NCI-H1105 (cell line): ENCODE measurements around the gene KIFAP3.
"Not testable (repeated sequence)": the region's sequence is repeated elsewhere in the genome, so short reads cannot be mapped to it uniquely, and the experiment has no call there.

Experiments
- DNase-seq: peaks from one replicate; lab custom pipeline; 2025; lab: John Stamatoyannopoulos, UW

KIFAP3 gene

DNA sequence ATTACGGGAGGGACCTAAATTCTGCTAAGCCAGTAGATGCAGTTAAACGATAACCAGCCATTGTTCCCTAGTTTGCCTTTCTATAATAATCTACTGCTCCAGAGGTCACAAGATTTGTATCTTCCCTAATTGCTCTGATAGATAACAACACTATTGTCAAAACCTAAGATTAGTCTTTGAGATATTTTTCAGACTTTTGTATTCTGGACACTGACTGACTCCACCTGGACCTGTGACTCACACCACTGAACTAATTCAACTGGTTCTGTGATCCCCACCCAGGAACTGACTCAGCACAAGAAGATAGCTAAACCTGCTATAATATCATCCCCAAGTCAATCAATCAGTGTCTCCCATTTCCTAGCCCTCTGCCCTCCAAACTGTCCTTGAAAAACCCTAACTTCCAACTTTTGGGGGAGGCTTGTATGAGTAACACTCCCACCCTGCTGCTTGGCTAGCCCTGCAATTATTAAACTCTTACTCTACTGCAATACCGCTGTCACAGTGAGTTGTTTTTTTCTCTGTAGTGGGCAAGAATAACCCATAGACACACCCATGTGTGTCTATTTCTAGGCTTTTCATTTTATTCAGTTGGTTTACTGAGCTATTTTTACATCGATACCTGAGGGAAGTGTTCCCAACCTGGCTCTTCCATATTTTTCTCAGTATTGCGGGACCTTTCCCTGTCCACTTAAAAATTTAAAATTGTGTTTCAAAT lies 11.2 kb downstream of the KIFAP3 start:
- no peak for DNase-seq

DNA sequence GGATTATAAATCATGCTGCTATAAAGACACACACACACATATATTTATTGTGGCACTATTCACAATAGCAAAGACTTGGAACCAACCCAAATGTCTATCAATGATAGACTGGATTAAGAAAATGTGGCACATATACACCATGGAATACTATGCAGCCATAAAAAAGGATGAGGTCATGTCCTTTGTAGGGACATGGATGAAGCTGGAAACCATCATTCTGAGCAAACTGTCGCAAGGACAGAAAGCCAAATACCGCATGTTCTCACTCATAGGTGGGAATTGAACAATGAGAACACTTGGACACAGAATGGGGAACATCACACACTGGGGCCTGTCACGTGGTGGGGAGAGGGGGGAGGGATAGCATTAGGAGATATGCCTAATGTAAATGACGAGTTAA lies 12.8 kb downstream of the KIFAP3 start:
- not testable (repeated sequence) for DNase-seq

DNA sequence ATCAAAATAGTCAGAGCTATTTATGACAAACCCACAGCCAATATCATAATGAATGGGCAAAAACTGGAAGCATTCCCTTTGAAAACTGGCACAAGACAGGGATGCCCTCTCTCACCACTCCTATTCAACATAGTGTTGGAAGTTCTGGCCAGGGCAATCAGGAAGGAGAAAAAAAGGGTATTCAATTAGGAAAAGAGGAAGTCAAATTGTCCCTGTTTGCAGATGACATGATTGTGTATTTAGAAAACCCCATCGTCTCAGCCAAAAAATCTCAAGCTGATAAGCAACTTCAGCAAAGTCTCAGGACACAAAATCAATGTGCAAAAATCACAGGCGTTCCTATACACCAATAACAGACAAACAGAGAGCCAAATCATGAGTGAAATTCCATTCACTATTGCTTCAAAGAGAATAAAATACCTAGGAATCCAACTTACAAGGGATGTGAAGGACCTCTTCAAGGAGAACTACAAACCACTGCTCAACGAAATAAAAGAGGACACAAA lies 14.4 kb downstream of the KIFAP3 start:
- not testable (repeated sequence) for DNase-seq

DNA sequence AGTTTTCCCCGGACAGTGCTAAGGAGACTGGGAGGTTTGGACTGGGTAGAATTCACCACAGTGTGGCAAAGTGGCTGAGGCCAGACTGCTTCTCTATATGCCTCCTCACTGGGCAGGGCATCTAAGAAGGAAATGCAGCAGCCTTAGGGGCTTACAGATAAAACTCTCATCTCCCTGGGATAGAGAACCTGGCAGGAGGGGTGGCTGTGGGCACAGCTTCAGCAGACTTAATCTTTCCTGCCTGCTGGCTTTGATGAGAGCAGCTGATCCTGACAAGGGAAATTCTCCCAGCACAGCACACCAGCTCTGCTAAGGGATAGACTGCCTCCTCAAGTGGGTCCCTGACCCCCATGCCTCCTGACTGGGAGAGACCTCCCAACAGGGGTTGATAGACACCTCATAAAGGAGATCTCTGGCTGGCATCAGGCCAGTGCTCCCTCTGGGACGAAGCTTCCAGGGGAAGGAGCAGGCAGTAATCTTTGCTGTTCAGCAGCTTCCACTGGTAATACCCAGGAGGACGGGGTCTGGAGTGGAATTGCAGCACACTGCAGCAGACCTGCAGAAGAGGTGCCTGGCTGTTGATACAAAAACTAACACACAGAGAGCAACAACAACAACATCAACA lies 25.2 kb downstream of the KIFAP3 start:
- no peak for DNase-seq

DNA sequence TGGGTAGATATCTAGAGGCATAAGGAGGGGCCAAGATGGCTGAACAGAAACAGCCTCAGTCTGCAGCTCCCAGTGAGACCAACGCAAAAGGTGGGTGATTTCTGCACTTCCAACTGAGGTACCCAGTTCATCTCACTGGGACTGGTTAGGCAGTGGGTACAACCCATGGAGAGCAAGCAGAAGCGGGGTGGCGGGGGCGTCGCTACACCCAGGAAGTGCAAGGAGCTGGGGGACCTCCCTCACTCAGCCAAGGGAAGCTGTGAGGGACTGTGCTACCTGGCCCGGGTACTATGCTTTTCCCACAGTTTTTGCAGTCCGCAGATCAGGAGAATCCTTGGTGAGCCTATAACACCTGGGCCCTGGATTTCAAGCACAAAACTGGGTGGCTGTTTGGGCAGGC lies 26.0 kb downstream of the KIFAP3 start:
- no peak for DNase-seq

DNA sequence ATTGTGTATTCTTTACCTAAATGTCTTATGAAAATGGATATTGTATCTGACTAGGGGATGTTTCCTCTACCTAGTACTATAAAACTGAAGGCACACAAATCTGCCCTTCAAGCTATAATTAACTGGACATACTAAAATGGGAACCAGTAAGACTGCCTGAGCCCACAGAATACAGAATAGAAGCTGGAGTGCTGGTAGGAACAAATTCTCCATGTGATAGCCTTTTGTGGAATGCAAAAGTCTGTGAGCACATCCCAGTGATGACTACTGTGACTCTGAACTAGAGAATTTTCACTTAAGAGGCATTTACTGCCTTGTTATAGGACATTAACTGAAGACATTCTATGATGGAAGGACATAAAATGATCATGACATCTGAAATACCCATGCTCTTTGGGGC lies 30.3 kb downstream of the KIFAP3 start:
- no peak for DNase-seq

DNA sequence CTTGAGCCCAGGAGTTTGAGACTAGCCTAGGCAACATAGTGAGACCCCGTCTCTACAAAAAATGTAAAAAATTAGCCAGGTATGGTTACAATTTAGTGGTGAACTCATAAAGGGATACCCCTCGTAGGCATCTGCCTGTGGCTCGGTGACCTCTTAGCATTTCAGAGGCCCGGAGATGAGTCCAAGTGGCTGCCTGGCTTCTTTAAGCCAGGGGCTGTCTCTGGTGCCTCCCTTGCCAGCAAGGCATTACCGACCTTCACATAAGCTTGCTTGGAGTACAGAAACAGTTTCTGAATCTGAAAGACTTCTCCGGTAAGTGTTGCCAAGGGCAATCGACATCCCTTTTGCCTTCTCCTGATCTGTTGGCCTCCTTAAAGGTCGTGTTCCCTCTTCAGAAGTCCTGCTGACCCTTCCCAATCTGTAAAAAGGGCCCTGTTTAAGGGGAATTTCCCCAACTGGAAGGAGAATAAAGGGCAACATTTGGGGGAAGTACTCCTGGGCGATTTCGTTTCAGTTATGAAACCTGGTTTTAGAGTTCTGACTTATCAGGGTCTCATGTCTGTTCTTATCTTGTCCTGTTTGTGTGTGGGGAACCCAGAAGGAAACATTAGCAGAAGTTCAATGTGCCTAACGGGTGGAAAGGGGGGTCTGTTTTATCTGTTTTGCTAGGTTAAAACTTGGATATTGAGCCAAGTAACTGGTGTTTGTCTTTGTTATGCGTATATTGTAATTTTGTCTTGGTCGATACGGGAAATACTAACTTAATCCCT lies 32.9 kb downstream of the KIFAP3 start:
- DNase-seq = no peak

DNA sequence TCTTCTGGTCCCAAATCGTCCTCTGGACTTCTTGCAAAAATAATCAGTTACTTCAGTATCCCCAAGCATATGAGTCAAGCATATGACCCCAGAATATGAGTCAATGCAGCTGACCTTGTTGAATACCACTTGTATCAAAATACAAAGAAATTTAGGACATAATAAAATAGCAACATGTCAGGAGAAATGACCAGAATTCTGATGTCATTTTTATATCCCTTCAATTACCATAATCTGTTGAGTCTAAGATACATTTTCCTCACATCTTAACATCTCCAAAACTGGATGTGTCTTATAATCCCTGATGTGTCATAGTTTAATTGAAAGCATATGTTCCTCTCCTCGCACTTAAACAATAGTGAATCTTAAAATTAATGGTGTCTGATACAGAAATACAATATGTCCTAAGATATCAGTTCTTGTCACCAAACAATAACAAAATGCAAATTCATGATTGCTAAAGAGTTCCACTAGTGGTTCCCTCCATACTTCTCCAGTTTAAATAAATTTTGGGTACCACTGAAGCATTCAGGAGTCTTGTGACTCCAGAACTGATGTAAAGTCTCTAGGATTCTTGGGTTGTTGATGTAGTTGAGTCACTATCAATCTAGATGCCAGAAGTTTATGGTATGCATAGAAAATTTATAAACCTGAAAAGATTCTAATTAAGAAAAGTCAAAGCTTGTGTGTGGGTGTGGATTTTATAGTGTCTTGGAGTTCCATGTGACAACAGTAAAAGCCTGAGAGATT lies 41.8 kb downstream of the KIFAP3 start:
- no peak for DNase-seq

DNA sequence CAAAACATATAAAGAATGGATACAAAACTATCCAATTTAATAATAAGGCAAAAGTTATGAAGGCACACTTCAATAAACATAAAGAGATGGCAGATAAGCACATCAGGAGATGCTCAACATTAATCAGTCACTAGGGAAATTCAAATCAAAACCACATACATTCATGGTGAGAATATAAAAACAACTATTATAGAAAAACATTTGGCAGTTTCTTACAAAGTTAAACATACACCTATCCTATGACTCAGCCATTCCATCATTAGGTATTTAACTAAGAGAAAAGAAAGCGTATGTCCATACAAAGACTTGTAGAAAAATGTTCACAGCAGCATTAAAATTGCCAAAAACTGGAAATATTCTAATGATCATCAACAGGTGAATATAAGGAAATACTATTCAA lies 44.3 kb downstream of the KIFAP3 start:
- no peak for DNase-seq

DNA sequence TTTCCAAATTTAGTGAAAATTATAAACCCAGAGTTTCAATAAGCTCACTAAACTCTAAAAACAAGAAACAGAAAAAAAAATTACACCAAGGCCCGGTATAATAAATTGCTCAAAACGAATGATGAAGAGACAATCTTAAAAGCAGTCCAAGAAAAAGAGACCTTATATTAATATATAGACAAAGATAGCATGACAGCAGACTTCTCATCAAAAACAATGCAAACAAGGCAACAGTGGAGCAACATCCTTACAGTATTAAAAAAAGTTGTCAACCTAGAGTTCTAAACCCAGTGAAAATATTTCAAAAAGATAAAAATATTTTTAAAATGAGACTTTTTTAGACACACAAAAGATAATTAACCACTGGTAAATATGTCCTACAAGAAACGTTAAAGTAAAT lies 46.7 kb downstream of the KIFAP3 start:
- no peak for DNase-seq

DNA sequence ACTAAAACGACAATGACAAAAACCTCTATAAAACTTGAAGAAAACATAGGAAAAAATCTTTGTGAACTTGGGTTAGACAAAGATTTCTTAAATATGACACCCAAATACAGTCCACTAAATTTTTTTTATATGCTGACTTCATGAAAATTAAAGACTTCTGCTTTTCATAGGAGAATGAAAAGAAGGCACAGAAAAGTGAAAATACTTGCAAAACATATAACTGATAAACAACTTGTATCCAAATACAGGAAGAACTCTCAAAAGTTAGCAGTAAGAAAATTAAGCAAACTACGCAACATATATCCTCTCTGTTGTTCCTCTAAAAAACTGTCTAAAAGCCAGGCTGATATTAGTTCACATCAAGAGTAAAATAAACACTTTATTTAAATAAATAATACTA lies 53.6 kb downstream of the KIFAP3 start:
- DNase-seq = no peak

DNA sequence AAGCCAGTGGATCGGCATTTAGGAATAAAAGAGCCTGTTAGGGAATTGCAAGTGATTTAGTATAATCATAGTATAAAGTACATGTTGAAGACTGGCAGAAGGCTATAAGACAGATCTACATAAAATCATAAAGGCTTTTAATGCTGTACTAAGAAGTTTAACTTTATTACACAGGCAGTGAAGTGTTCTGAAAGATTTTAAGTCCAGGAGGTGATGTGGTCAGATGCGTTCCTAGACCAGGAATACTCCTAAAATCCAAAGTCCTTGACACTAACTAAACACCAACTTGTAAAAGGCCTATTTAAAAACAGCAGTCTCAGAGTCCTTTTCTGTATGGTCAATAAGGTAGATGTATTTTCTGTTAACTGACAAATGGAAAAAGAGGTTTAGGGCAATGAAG lies 57.0 kb downstream of the KIFAP3 start:
- DNase-seq = no peak

DNA sequence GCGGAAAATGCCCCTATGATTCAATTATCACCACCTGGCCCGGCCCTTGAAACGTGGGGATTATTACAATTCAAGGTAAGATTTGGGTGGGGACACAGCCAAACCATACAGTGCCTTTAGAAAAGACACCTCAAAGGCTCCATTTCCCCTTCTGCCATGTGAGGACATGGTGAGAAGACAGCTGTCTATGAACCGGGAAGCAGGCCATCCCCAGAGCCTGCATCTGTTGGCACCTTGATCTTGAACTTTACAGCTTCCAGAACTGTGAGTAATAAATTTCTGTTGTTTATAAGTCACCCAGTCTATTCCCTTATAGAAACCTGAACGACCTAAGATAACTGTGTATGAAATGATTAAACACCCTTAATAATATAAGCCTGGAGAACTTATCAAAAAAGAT lies 61.6 kb downstream of the KIFAP3 start:
- DNase-seq = no peak

DNA sequence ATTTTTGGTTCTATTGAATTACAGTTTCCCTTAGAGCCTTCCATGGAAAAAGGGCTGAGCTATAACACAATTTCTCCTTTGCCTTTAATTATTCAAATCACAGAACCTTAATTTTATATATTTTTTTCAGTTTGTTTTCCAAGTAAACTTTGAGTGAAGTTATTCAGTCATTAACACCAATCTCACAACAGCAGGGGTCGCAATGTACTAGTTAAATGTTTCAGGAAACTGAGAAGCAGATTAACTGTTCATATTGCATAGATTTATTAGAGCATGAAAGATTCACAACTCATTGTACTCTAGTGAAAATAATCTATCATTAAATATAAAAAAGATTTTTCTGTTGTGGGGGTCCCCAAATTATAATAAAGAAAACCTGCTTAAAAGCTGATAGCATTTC lies 64.1 kb downstream of the KIFAP3 start:
- no peak for DNase-seq

DNA sequence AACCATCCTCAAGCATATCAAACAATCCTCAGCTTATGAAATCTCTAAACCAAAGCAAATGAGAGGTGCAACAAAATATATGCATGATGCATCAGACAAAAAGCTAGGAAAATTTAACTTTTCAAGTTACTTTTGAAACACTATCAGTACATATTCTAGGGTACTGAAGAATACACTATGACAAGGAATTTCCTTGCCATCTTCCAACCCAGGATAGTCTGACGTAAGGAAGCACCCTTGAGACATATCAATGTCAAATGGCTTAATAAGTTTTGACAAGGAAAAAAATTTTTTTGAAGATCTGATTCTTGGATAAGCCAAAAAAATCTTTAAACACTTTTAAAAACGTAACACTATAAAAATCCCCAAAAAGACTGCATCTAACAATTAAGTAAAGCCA lies 64.9 kb downstream of the KIFAP3 start:
- DNase-seq = no peak

DNA sequence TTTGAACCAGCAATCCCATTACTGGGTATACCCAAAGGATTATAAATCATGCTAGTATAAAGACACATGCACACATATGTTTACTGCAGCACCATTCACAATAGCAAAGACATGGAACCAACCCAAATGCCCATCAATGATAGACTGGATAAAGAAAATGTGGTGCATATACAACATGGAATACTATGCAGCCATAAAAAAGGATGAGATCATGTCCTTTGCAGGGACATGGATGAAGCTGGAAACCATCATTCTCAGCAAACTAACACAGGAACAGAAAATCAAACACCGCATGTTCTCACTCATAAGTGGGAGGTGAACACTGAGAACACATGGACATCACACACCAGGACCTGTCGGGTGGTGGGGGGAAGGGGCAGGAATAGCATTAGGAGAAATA lies 65.8 kb downstream of the KIFAP3 start:
- not testable (repeated sequence) for DNase-seq

DNA sequence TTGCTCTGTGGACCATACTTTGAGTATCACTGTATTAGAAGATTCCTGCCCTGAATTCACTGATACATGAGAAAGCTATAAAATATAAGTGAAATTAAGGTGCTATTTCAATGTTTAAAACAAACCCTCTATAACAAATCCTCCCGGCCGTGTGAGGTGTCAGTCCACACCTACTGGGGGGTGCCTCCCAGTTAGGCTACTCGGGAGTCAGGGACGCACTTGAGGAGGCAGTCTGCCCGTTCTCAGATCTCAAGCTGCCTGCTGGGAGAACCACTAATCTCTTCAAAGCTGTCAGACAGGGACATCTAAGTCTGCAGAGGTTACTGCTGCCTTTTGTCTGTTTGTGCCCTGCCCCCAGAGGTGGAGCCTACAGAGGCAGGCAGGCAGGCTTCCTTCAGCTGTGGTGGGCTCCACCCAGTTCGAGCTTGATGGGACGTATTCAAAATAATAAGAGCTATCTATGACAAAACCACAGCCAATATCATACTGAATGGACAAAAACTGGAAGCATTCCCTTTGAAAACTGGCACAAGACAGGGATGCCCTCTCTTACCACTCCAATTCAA lies 71.1 kb downstream of the KIFAP3 start:
- DNase-seq = not testable (repeated sequence)

DNA sequence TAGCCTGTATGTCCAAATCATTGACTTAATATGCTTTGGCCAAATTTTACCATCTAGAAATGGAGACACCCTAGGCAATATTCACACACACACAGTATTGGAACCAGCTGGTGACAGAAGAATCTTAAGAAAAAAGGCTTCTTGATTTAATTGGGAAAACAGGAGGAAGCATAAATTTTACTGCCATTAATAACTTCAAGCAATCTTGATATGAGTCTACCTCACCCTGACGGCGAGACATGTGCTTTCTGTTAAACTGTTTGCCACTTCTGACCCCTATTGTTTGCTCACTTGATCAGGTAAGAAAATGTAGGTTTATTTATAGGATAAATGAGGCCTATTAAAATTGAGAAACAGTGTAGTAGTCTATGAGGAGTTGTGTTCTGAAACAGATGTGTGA lies 73.2 kb downstream of the KIFAP3 start:
- no peak for DNase-seq

DNA sequence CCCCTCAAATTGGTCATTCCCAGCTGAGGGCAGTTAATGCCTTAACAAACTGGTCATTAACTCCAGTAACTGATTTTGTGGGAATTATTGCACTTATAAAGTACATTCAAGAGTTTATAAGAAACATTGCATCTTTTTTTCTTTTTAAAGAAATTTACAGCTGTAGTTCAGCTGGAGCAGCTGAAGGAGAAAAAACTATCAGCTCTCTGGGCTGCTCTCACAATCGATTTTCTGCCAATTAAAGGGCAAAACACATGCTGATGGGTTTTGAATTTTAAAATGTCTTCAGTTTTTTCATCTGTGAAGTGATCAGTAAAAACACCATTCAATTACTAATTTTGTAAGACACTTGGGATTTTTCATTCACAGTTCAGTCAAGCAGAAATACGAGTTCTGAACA lies 74.7 kb downstream of the KIFAP3 start:
- no peak for DNase-seq

DNA sequence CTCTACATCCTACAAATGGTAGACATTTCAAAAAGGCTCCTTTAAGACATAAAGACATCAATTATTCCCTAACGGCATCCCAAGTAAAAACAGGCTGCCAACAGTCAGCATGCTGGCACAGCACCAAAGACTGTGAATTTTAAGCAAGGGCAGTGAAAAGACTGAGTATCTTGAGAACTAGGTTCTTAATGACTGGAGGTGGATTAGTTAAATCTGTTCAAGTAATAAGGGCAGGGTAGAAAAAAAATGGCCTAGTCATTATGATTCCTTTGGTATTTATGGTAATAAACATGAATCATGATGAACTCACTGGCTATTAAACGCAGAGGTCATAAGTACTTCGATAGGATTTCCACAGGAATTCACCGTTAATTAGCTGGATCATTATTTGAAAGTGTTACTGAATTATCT lies 75.2 kb downstream of the KIFAP3 start:
- DNase-seq = no peak

DNA sequence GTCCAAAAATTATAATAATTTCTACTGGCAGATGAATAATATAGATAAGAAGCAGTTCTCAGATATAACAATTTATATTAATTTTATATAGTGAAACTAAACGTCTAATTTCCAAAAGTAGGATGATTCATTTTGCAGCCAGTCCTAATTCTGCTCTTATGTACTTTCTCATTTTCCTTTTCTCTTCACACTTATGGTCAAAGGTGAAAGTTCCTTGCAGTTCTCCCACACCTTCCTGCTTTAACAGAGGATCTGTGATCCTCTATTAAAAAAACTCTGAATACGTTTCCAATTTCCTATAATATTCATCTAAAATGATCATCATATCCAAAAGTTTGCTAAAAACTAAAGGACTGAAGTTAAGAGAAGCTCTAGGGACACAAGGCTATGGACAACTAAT lies 78.5 kb downstream of the KIFAP3 start:
- DNase-seq = no peak

DNA sequence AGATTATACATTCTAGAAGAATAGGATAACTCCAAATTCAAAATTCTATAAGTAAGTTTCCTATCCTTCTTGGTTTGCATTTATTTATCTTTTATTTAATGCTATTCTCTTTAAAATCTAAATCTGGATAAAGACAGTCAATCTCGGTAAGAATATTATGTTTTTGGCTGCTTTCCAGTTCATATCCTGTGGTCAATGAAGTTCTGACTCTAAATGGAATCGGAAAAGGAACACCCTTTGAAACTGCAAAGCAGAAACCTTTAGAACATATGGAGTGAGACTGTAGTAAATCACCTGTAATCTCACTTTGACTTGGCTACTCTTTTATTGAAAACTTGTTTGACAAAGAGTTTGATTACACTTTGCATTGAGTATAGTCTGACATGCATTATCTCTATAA lies 85.2 kb downstream of the KIFAP3 start:
- DNase-seq = no peak
